ENCODE data around the gene PACRG.

DNA sequence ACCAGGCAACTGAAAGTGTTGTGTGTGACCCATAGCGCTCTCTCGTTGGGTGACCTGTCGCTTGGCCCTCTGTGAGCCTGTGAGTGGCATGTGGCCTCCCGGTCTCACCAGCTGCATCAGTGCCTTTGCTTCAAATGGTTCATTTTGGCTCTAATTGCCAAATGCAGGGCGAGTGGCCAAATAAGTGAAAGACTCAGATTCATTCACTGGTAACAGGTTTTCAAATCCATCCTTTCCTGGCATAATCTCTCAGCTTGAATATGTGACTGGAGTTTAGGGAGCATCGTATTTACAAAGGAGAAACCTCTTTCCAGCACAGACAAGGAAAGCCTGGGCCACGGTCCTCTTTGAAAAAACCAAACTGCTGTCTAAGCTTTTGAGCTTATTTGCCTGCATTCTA lies 365.1 kb downstream of the PACRG start:
- TF ChIP-seq, protein P1, sequence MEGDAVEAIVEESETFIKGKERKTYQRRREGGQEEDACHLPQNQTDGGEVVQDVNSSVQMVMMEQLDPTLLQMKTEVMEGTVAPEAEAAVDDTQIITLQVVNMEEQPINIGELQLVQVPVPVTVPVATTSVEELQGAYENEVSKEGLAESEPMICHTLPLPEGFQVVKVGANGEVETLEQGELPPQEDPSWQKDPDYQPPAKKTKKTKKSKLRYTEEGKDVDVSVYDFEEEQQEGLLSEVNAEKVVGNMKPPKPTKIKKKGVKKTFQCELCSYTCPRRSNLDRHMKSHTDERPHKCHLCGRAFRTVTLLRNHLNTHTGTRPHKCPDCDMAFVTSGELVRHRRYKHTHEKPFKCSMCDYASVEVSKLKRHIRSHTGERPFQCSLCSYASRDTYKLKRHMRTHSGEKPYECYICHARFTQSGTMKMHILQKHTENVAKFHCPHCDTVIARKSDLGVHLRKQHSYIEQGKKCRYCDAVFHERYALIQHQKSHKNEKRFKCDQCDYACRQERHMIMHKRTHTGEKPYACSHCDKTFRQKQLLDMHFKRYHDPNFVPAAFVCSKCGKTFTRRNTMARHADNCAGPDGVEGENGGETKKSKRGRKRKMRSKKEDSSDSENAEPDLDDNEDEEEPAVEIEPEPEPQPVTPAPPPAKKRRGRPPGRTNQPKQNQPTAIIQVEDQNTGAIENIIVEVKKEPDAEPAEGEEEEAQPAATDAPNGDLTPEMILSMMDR (conservative IDR thresholded peaks at IDR 0.05; ENCODE audit: low read depth in 2 of 2), result no peak
- TF ChIP-seq POLR2AphosphoS5 (IDR thresholded peaks at IDR 0.05; ENCODE audit: low read depth) (no peak), EZH2 (IDR thresholded peaks at IDR 0.05; ENCODE audit: low read depth, unreplicated experiment) (no peak), ZNF331 (CRISPR knock-in tag; IDR thresholded peaks at IDR 0.05; ENCODE audit: low read depth) (no peak), CREB1 (CRISPR knock-in tag; IDR thresholded peaks at IDR 0.05; ENCODE audit: low read depth) (no peak), ZNF114 (CRISPR knock-in tag; IDR thresholded peaks at IDR 0.05) (no peak), EZH2phosphoT487 (IDR thresholded peaks at IDR 0.05; ENCODE audit: unreplicated experiment) (no peak), STAT1 (IDR thresholded peaks at IDR 0.05; ENCODE audit: unreplicated experiment) (no peak), NANOG (IDR thresholded peaks at IDR 0.05; ENCODE audit: borderline replicate concordance) (no peak), JUNB (IDR thresholded peaks at IDR 0.05; ENCODE audit: unreplicated experiment) (no peak)
- TF ChIP-seq, protein P2, sequence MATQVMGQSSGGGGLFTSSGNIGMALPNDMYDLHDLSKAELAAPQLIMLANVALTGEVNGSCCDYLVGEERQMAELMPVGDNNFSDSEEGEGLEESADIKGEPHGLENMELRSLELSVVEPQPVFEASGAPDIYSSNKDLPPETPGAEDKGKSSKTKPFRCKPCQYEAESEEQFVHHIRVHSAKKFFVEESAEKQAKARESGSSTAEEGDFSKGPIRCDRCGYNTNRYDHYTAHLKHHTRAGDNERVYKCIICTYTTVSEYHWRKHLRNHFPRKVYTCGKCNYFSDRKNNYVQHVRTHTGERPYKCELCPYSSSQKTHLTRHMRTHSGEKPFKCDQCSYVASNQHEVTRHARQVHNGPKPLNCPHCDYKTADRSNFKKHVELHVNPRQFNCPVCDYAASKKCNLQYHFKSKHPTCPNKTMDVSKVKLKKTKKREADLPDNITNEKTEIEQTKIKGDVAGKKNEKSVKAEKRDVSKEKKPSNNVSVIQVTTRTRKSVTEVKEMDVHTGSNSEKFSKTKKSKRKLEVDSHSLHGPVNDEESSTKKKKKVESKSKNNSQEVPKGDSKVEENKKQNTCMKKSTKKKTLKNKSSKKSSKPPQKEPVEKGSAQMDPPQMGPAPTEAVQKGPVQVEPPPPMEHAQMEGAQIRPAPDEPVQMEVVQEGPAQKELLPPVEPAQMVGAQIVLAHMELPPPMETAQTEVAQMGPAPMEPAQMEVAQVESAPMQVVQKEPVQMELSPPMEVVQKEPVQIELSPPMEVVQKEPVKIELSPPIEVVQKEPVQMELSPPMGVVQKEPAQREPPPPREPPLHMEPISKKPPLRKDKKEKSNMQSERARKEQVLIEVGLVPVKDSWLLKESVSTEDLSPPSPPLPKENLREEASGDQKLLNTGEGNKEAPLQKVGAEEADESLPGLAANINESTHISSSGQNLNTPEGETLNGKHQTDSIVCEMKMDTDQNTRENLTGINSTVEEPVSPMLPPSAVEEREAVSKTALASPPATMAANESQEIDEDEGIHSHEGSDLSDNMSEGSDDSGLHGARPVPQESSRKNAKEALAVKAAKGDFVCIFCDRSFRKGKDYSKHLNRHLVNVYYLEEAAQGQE (IDR thresholded peaks at IDR 0.05; ENCODE audit: unreplicated experiment), result no peak
- TF ChIP-seq, protein P3, sequence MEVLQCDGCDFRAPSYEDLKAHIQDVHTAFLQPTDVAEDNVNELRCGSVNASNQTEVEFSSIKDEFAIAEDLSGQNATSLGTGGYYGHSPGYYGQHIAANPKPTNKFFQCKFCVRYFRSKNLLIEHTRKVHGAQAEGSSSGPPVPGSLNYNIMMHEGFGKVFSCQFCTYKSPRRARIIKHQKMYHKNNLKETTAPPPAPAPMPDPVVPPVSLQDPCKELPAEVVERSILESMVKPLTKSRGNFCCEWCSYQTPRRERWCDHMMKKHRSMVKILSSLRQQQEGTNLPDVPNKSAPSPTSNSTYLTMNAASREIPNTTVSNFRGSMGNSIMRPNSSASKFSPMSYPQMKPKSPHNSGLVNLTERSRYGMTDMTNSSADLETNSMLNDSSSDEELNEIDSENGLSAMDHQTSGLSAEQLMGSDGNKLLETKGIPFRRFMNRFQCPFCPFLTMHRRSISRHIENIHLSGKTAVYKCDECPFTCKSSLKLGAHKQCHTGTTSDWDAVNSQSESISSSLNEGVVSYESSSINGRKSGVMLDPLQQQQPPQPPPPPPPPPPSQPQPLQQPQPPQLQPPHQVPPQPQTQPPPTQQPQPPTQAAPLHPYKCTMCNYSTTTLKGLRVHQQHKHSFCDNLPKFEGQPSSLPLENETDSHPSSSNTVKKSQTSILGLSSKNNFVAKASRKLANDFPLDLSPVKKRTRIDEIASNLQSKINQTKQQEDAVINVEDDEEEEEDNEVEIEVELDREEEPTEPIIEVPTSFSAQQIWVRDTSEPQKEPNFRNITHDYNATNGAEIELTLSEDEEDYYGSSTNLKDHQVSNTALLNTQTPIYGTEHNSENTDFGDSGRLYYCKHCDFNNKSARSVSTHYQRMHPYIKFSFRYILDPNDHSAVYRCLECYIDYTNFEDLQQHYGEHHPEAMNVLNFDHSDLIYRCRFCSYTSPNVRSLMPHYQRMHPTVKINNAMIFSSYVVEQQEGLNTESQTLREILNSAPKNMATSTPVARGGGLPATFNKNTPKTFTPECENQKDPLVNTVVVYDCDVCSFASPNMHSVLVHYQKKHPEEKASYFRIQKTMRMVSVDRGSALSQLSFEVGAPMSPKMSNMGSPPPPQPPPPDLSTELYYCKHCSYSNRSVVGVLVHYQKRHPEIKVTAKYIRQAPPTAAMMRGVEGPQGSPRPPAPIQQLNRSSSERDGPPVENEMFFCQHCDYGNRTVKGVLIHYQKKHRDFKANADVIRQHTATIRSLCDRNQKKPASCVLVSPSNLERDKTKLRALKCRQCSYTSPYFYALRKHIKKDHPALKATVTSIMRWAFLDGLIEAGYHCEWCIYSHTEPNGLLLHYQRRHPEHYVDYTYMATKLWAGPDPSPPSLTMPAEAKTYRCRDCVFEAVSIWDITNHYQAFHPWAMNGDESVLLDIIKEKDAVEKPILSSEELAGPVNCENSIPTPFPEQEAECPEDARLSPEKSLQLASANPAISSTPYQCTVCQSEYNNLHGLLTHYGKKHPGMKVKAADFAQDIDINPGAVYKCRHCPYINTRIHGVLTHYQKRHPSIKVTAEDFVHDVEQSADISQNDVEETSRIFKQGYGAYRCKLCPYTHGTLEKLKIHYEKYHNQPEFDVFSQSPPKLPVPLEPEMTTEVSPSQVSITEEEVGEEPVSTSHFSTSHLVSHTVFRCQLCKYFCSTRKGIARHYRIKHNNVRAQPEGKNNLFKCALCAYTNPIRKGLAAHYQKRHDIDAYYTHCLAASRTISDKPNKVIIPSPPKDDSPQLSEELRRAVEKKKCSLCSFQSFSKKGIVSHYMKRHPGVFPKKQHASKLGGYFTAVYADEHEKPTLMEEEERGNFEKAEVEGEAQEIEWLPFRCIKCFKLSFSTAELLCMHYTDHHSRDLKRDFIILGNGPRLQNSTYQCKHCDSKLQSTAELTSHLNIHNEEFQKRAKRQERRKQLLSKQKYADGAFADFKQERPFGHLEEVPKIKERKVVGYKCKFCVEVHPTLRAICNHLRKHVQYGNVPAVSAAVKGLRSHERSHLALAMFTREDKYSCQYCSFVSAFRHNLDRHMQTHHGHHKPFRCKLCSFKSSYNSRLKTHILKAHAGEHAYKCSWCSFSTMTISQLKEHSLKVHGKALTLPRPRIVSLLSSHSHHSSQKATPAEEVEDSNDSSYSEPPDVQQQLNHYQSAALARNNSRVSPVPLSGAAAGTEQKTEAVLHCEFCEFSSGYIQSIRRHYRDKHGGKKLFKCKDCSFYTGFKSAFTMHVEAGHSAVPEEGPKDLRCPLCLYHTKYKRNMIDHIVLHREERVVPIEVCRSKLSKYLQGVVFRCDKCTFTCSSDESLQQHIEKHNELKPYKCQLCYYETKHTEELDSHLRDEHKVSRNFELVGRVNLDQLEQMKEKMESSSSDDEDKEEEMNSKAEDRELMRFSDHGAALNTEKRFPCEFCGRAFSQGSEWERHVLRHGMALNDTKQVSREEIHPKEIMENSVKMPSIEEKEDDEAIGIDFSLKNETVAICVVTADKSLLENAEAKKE (CRISPR knock-in tag; IDR thresholded peaks at IDR 0.05), result no peak
- TF ChIP-seq, protein P4, sequence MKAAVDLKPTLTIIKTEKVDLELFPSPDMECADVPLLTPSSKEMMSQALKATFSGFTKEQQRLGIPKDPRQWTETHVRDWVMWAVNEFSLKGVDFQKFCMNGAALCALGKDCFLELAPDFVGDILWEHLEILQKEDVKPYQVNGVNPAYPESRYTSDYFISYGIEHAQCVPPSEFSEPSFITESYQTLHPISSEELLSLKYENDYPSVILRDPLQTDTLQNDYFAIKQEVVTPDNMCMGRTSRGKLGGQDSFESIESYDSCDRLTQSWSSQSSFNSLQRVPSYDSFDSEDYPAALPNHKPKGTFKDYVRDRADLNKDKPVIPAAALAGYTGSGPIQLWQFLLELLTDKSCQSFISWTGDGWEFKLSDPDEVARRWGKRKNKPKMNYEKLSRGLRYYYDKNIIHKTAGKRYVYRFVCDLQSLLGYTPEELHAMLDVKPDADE (IDR thresholded peaks at IDR 0.05), result no peak
